Activated naive CD4-positive, alpha-beta T cell treated with anti-CD3 and anti-CD28 coated beads for 36 hours (primary cell): ENCODE results near the gene CDK6. TPM values are rescaled to one million over a fixed set of nuclear protein-coding genes. Genes with fewer than 3 reads are reported as not detected.
A peak's percentile ranks its signal among the peaks of the same experiment; 100 is the strongest.
"Not testable (repeated sequence)": the region's sequence is repeated elsewhere in the genome, so short reads cannot be mapped to it uniquely, and the experiment has no call there.

ENCODE experiments used
- CTCF ChIA-PET: fragments of 350-600 bp; sonication (Branson Sonifier 250); formaldehyde crosslinking; loops from one replicate; lab custom pipeline; 2021; ENCODE audit warnings: antibody characterized with exemption; lab: Charles Lee
- DNase-seq: peaks from one replicate; pipeline ENCODE4 v3.0.0-alpha.2; 2020
- H3K27ac Mint-ChIP-seq: one replicate; pipeline ENCODE4 v1.8.0; 2021; ENCODE audit warnings: mild to moderate bottlenecking, mixed read lengths
- H3K27me3 Mint-ChIP-seq: one replicate; pipeline ENCODE4 v1.8.0; 2021; ENCODE audit warnings: low read depth, mixed read lengths
- H3K36me3 Mint-ChIP-seq: one replicate; pipeline ENCODE4 v1.8.0; 2021; ENCODE audit warnings: low read depth, mixed read lengths
- H3K4me1 Mint-ChIP-seq: one replicate; pipeline ENCODE4 v1.8.0; 2021; ENCODE audit warnings: low read depth, mixed read lengths
- H3K4me3 Mint-ChIP-seq: one replicate; pipeline ENCODE4 v1.8.0; 2021; ENCODE audit warnings: mild to moderate bottlenecking, moderate library complexity, mixed read lengths
- H3K9me3 Mint-ChIP-seq: one replicate; pipeline ENCODE4 v1.8.0; 2021; ENCODE audit warnings: mixed read lengths
- intact Hi-C: fragments of 100-400 bp; cut with micrococcal nuclease; formaldehyde crosslinking; loops from one replicate; pipeline ENCODE4 v1.15.1; 2023
- total RNA-seq, 2 experiments: library from RNA; stranded (reverse); gene quantifications; one replicate each; pipeline ENCODE4 v1.2.3, GENCODE V29; 2021

CDK6 gene
- total RNA-seq, 2 experiments from 2014 or later: 99.4 to 101 TPM

DNA sequence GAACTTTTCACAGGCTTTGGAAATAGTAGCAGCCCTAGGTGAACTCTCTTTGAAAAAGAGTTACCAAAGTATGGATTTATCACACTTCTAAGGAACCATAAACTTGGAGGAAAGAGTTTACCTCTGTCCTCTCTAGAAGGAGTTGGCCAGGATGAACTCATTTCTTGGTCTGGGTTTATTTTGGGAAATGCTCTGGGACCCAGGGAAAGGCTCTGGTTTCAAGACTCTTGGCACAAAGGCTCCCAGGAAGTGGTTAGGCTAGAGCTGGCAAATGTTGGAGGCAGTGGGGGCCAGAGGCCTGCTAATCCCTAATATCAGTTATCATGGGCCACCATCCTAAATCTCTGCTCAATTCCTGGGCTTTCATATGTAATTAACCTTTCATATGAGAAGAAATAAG is 36.3 kb upstream of the CDK6 start:
- CTCF ChIA-PET: no interaction called here

DNA sequence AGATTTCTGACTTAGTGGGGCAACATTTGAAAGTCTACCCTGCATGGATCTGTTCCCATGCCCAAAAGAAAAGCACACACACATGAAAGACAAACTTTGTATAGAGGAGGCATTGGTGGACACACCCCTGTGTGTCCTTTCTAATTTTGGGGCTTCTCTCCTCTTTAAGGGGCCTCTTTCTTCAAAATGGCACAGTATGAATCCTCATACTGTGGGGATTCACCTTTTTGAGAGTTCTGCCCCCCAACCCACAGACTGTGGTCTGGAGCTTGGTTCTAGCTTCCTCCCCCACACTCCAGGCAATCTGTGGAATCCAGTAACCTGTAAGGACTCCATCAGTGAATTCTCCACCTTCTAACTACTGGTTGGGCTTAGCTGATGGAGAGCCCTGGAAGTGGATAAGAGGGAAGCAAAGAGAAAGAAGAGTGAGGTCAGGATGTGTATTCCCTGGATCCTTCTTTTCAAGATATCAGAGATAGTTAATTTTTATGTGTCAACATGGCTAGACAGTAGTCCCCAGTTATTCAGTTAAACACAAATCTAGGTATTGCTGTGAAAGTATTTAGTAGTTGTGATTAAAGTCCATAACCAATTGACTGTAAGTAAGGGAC is 32.4 kb upstream of the CDK6 start:
- Mint-ChIP-seq H3K36me3 (peaks cover 16% of the 10 kb centered on the region), H3K4me3 (no peak overlapping the region), H3K9me3 (peaks cover 26% of the 10 kb centered on the region), H3K27ac (no peak overlapping the region), H3K4me1 (peaks cover 6% of the 10 kb centered on the region), H3K27me3 (peaks cover 17% of the 10 kb centered on the region)
- CTCF ChIA-PET: interaction anchor here (0.5 to 0.6 kb wide), 2 partner anchors 10 to 267 kb away, joined by 3 to 4 read pairs; no protein-coding TSS in a partner anchor
- DNase-seq: no peak
- intact Hi-C loops: no loop called here

More for the DNA sequence above, 36.3 kb upstream of the CDK6 start:
- H3K27ac Mint-ChIP-seq: no peak overlapping the region
- H3K4me3 Mint-ChIP-seq: no peak overlapping the region
- intact Hi-C loops: no loop called here
- peaks cover 16% of the 10 kb centered on the region for H3K36me3 Mint-ChIP-seq
- no peak for DNase-seq
- peaks cover 23% of the 10 kb centered on the region for H3K9me3 Mint-ChIP-seq
- peaks cover 30% of the 10 kb centered on the region for H3K4me1 Mint-ChIP-seq
- H3K27me3 Mint-ChIP-seq: peaks cover 17% of the 10 kb centered on the region

DNA sequence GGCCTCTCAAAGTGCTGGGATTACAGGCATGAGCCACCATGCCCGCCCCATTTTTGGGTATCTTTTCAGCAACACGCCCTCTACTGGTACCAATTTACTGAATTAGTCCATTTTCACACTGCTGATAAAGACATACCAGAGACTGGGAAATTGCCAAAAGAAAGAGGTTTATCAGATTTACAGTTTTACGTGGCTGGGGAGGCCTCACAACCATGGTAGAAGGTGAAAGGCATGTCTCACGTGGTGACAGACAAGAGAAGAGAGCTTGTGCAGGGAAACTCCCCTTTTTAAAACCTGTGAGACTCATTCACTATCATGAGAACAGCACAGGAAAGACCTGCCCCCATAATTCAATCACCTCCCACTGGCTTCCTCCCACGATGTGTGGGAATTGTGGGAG is 27.8 kb upstream of the CDK6 start:
- intact Hi-C loops, H3K4me3 Mint-ChIP-seq: not testable (repeated sequence)
- CTCF ChIA-PET: interaction anchor here (0.7 to 1.7 kb wide), 4 partner anchors 13 to 173 kb away, joined by 3 to 5 read pairs (median 3); no protein-coding TSS in a partner anchor

DNA sequence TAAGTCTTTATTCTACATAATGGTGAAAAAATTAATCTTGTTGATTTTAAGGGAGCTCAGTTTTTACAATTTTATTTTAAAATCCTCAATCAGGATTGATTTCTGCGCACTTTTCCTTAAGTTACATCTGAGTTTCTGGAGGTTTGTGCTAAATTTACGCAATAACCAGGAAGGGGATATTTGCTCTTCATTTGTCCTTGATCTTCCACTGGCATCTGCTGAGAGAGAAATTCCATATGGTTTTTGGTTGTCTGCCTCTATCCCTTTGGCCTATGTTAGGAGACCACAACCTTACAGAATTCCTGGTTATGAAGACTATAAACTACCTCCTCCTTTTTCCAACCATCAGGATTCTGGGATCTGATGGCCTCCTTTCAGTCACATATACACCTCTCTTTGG is 20.1 kb upstream of the CDK6 start:
- no peaks in the 10 kb centered on the region for H3K36me3 Mint-ChIP-seq
- intact Hi-C loops: no loop called here
- CTCF ChIA-PET: interaction anchor here (0.7 kb wide), 1 partner anchor 235 kb away, joined by 3 read pairs; no protein-coding TSS in a partner anchor
- no peak for DNase-seq
- no peak overlapping the region for H3K4me3 Mint-ChIP-seq
- H3K9me3 Mint-ChIP-seq: no peaks in the 10 kb centered on the region
- no peak overlapping the region for H3K27ac Mint-ChIP-seq
- H3K27me3 Mint-ChIP-seq: peaks cover 3% of the 10 kb centered on the region
- H3K4me1 Mint-ChIP-seq: peaks cover 16% of the 10 kb centered on the region

More for the DNA sequence above, 27.8 kb upstream of the CDK6 start:
- DNase-seq: peak; percentile 35
- peak overlapping the region; percentile 42 for H3K27ac Mint-ChIP-seq
- not testable (repeated sequence) for H3K36me3 Mint-ChIP-seq, H3K4me1 Mint-ChIP-seq, H3K27me3 Mint-ChIP-seq
- peaks cover 13% of the 10 kb centered on the region for H3K9me3 Mint-ChIP-seq

DNA sequence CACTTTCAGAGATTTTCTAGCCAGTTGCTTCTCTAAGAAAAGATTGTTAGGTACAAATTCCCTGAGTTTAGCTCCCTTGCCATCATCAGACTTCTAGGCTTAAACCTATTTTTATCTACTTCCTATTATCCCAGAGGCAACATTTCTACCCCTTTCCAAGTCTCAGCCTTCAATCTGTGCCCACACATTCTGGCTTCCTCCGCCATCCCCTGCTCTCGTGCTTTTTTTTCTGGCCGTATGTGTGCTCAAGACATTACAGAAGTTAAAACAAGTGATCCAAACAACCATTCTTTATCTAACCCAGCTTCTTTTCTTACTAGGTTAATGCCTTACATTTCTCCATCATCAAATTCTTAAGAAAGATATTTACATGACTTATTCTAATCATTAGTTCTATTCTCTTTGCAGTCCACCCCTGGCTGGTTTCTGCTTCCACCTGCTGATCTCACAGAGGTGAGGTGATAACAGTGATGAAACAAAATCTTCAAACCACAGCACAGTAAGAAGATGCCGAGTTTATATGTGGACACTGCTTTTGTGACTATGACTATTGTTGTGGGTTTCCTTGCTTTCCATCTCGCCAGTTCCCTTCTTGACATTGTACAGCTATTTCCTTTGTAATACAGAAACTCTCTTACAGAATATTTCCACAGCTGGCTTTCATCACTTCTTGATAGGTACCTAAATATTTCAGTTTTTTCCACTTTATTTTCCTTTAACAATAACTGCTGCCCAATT is 18.3 kb upstream of the CDK6 start:
- H3K9me3 Mint-ChIP-seq: no peaks in the 10 kb centered on the region
- no peaks in the 10 kb centered on the region for H3K36me3 Mint-ChIP-seq
- H3K27me3 Mint-ChIP-seq: peaks cover 6% of the 10 kb centered on the region
- peak overlapping the region; percentile 46 for H3K27ac Mint-ChIP-seq
- H3K4me3 Mint-ChIP-seq: no peak overlapping the region
- CTCF ChIA-PET: interaction anchor here (1.0 to 1.6 kb wide), 2 partner anchors 12 to 49 kb away, joined by 3 to 4 read pairs; no protein-coding TSS in a partner anchor
- peaks cover 16% of the 10 kb centered on the region for H3K4me1 Mint-ChIP-seq
- peak; percentile 39 for DNase-seq
- intact Hi-C loops: loop anchor here (1.0 to 5.0 kb wide), 4 partner anchors 50 to 263 kb away; partner anchors contain the start of gene SAMD9

DNA sequence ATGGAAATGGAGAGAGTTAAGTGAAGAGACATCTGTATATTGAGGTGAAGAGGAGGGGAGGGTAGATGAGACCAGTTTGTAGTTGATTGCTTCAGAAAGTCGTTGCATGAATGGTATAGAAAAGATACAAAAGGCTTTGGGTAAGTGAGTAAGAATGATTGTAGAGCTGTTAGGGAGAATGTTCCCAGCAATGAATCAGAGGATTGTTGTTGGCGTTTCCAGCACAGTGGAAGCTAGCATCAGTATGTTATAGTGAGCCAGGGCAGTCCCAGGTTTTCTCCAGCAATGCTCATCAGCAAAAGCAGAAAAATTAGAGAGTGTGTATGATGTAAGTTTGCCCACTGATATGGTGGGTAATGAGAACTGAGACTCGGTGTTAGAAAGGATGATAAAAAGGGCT is 15.4 kb upstream of the CDK6 start:
- Mint-ChIP-seq H3K9me3 (no peaks in the 10 kb centered on the region), H3K36me3 (no peaks in the 10 kb centered on the region), H3K4me1 (peaks cover 22% of the 10 kb centered on the region), H3K27ac (no peak overlapping the region), H3K27me3 (peaks cover 8% of the 10 kb centered on the region), H3K4me3 (no peak overlapping the region)
- intact Hi-C loops: loop anchor here (1.0 to 5.0 kb wide), 4 partner anchors 13 to 266 kb away; partner anchors contain the start of gene SAMD9
- CTCF ChIA-PET: interaction anchor here (0.6 to 1.5 kb wide), 2 partner anchors 9 to 12 kb away, joined by 3 read pairs; no protein-coding TSS in a partner anchor
- DNase-seq: peak; percentile 56

DNA sequence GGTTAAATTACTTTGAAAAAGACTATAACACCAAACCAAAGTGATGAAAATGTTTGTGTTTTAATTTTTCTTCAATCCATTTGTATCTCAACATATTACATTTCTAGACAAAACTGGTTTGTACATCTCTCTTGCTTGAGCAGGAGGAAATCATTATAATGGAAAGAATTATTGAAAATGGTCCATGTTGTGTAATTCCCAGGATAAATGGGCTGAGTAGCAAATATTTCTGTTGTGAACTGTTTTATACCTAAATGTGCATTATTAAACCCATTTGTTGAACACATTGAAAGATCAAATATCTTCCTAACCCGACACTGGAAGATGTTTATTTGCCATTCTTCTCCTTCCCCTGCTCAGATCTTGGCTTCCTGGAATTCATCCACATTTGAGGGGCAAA is 14.1 kb upstream of the CDK6 start:
- CTCF ChIA-PET: no interaction called here
- Mint-ChIP-seq H3K27me3 (peaks cover 8% of the 10 kb centered on the region), H3K9me3 (no peaks in the 10 kb centered on the region), H3K27ac (no peak overlapping the region), H3K4me1 (peaks cover 19% of the 10 kb centered on the region), H3K36me3 (no peaks in the 10 kb centered on the region), H3K4me3 (no peak overlapping the region)
- intact Hi-C loops: loop anchor here (5.0 kb wide), 1 partner anchor 267 kb away; the partner anchor contains the start of gene SAMD9
- no peak for DNase-seq

DNA sequence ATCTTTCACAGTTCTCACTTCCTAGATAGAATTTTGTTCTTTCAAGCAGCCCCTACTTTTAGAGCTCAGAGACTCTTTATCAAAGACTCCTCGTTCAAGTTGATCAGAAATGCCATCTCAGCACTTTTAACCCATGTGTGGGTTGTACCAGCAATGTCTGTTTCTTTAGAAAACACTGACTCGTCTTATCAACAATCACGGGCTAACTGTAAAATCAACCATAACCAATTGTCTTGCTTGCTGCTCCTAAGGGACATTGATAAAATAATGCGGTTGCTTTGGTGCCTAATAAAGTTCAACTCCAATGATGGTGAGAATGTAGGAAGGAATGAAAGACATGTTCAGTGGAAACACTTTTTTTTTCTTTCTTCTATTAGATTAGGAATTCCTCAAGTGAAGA is 12.9 kb upstream of the CDK6 start:
- Mint-ChIP-seq H3K4me3 (no peak overlapping the region), H3K27me3 (peaks cover 8% of the 10 kb centered on the region), H3K27ac (no peak overlapping the region), H3K9me3 (no peaks in the 10 kb centered on the region), H3K36me3 (no peaks in the 10 kb centered on the region), H3K4me1 (peaks cover 7% of the 10 kb centered on the region)
- DNase-seq: no peak
- CTCF ChIA-PET: no interaction called here
- intact Hi-C loops: no loop called here

DNA sequence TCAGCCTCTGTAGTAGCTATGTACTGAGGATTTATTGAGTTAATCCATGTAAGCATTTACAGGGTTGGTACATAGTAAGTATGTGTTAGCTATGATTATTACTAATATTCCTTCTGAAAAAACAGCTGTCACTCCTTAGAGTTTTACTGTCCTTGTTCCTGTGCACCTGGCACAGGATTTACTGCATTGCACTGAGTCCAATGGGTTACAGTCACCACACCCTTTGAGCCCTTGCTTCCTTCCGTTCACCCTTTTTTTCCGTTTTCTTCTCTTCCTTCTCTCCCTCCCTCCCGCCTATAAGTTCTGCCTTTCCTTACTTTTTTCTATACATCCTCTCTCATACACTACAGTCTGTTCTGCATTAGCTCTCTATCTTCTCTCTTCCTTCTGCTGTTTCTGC is 12.5 kb upstream of the CDK6 start:
- intact Hi-C loops: no loop called here
- no peak for DNase-seq
- peaks cover 6% of the 10 kb centered on the region for H3K4me1 Mint-ChIP-seq
- CTCF ChIA-PET: no interaction called here
- no peaks in the 10 kb centered on the region for H3K36me3 Mint-ChIP-seq
- H3K27ac Mint-ChIP-seq: no peak overlapping the region
- peaks cover 8% of the 10 kb centered on the region for H3K27me3 Mint-ChIP-seq
- H3K4me3 Mint-ChIP-seq: no peak overlapping the region
- H3K9me3 Mint-ChIP-seq: no peaks in the 10 kb centered on the region

DNA sequence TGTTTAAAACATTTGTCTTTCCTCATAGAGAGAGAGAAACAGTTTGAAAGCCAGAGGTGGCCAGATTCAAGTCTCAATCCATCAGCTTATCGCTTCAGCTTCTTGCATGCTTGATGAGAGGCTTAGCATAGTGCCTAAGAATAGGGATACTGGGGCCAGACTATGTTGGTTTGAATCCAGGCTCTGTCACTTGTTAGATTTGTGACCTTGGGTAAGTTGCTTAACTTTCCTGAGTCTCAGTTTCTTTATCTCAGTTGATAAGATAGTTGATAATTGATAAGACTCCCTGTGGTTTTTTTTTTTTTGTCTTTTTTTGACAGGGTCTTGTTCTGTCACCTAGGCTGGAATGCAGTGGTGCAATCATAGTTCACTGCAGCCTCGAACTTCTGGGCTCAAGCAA is 12.1 kb upstream of the CDK6 start:
- H3K4me1 Mint-ChIP-seq: peaks cover 6% of the 10 kb centered on the region
- CTCF ChIA-PET: interaction anchor here (0.6 kb wide), 1 partner anchor 26 kb away, joined by 4 read pairs; no protein-coding TSS in a partner anchor
- H3K27ac Mint-ChIP-seq: no peak overlapping the region

DNA sequence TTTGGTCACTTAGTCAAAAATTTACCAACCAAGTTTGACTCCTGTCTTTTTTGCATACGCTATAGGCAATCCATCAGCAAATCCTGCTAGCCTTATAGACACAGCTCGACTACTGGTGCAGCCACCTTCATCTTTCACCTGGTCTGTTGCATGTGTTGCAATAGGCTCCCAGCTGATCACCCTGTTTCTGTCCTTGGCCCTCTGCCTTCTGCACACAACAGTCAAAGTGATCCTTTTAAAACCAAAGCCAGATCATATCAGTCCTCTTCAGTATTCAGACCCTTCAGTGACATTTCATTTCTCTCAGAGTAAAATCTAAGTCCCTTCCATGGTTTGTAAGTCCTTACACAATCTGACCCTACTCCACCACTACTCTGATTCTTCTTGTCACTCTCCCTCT is 10.9 kb upstream of the CDK6 start:
- Mint-ChIP-seq H3K4me1 (peaks cover 6% of the 10 kb centered on the region), H3K4me3 (no peak overlapping the region), H3K9me3 (peaks cover 3% of the 10 kb centered on the region), H3K27me3 (peaks cover 14% of the 10 kb centered on the region), H3K27ac (no peak overlapping the region), H3K36me3 (no peaks in the 10 kb centered on the region)
- intact Hi-C loops: no loop called here
- DNase-seq: no peak
- CTCF ChIA-PET: no interaction called here

More for the DNA sequence above, 12.1 kb upstream of the CDK6 start:
- intact Hi-C loops: no loop called here
- DNase-seq: no peak
- H3K9me3 Mint-ChIP-seq: peaks cover under 1% of the 10 kb centered on the region
- peaks cover 11% of the 10 kb centered on the region for H3K27me3 Mint-ChIP-seq
- H3K4me3 Mint-ChIP-seq: no peak overlapping the region
- no peaks in the 10 kb centered on the region for H3K36me3 Mint-ChIP-seq

DNA sequence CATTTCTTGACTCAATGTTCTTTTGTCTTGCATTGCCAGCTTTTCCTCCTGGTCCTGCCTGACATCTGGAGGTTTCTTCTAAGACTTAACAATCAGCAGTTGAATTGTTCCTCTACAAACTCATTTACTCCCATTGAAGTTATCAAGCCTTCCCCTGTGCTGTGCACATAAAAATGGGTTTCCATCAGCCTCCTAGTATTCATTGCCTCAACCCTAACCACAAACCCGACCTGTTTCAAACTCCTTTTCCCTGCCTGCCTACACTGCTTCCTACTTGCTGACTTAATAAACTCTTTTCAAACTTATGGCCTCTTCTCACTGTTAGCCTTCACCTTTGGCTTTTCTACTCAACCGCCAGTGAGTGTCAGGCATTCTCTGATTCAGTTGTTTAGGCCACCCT is 9.4 kb upstream of the CDK6 start:
- H3K27ac Mint-ChIP-seq: no peak overlapping the region
- intact Hi-C loops: no loop called here
- no peak overlapping the region for H3K4me3 Mint-ChIP-seq
- H3K36me3 Mint-ChIP-seq: no peaks in the 10 kb centered on the region
- peaks cover 3% of the 10 kb centered on the region for H3K9me3 Mint-ChIP-seq
- peaks cover 24% of the 10 kb centered on the region for H3K27me3 Mint-ChIP-seq
- DNase-seq: no peak
- CTCF ChIA-PET: no interaction called here
- peaks cover 13% of the 10 kb centered on the region for H3K4me1 Mint-ChIP-seq
